ENCODE data around the gene ARHGAP42.

DNA sequence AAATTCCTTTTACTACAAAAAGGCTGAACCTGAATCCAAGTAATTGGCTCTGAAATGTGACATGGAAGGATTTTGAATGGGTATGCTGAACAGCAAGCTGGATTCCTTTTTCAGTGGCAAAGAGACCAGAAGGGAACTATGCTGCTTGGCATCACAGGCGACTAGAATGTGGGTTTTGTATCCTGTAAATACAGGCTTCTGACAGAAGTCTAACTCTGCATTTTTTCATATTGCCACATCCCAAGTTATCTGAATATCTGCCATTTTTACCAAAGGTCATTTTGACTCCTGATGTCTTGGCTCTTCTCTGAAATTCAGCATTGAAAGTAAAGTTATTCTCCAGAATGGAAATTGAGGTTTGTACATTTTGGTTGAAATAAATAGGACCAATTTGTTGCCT lies 145.7 kb downstream of the ARHGAP42 start:
- TF ChIP-seq EZH2phosphoT487 (IDR thresholded peaks at IDR 0.05; ENCODE audit: insufficient read depth, low read depth) (no peak), EZH2 (IDR thresholded peaks at IDR 0.05; ENCODE audit: insufficient read depth, poor library complexity, severe bottlenecking) (no peak)
